NCI-H2227 (cell line): ENCODE results near the gene ATP1B2.
A peak's percentile ranks its signal among the peaks of the same experiment; 100 is the strongest.
"Not testable (repeated sequence)": the region's sequence is repeated elsewhere in the genome, so short reads cannot be mapped to it uniquely, and the experiment has no call there.

Source experiments
- DNase-seq: peaks from one replicate; lab custom pipeline; 2025; ENCODE audit not compliant: unreplicated experiment; lab: John Stamatoyannopoulos, UW

ATP1B2 gene, protein sequence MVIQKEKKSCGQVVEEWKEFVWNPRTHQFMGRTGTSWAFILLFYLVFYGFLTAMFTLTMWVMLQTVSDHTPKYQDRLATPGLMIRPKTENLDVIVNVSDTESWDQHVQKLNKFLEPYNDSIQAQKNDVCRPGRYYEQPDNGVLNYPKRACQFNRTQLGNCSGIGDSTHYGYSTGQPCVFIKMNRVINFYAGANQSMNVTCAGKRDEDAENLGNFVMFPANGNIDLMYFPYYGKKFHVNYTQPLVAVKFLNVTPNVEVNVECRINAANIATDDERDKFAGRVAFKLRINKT

GRCh38 chr17:7650509-7651096 is at the start of gene ATP1B2:
Gene ATP1B2, plus strand, starts transcription at chr17:7650926. Its CDS starts 593 bp downstream, at chr17:7651519.
- DNase-seq: peak; percentile 90

- DNase-seq: no peak
Measured at GRCh38 chr17:7606280-7606679, 44.4 kb upstream of the ATP1B2 start.

DNA sequence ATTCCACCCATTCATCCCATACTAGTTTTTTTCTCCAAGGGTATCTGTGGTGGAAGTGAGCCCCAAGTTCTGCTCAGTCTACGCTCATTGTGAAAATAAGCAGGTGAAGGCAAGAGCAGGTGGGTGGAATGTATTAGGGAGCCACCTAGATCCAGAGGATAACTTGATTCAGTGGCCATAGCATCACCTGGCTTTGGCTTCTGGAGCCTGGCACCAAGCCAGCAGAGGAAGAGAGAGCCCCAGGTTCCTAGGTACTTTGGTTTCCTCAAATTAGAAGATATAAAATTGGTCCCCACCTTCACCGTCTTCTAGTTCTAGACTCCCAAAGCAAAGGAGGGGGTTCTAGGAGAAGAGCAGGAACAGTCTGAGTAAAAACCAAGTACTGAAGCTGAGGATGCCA is 40.1 kb upstream of the ATP1B2 start:
- no peak for DNase-seq

DNA sequence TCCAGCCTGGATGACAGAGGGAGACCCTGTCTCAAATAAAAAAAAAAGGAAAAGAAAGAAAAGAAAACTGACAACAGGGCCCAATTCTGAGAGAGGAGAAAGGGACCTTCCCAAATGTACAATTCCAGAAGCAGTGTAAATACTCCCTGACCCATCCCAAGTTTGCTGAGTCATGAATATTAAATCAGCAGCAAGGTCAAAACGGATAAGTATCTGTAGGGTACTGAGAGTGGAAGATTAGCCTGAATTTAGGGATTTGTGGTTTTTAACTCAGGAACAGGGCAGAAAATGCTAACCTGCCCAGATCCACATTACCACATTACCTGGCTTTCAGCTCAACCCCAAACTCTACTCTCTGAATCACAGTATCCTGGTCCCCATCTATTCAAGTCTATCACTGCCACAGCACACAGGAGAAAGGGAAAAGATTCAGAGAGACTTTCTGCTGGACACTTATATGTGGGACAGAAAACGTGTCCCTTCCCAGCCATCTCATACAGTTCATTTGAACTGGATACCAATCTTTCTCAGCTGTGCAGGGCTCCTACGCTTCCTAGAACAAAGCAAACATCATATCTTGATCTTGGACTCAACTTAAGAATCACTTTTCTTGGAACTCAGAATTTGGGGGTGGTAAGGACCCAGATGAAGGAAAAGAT is 39.0 kb upstream of the ATP1B2 start:
- no peak for DNase-seq

DNA sequence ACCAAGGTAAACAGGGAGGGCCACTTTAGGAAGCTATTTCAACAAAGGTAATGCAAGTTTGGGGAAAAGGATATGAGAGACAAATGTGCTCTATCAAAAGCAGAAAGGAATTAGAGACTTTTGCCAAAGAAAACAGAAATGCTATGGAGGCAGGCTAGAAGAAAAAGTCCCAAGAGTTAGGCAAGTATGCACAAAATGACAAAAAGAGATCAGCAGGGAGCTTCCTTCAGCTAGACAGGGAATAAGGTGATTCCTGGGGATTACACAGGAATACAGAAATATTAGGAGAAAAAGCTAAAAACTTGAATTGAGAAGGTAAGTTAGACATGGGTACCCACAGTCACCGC is 38.5 kb upstream of the ATP1B2 start:
- no peak for DNase-seq

GRCh38 chr17:7613769-7614424 is 36.8 kb upstream of the ATP1B2 start:
- no peak for DNase-seq

- peak; percentile 98 for DNase-seq
Measured at GRCh38 chr17:7614425-7615264, 36.1 kb upstream of the ATP1B2 start, which contains the start of gene FXR2. Gene FXR2, minus strand, starts transcription at chr17:7614897. Its CDS starts 365 bp downstream, at chr17:7614532.

DNA sequence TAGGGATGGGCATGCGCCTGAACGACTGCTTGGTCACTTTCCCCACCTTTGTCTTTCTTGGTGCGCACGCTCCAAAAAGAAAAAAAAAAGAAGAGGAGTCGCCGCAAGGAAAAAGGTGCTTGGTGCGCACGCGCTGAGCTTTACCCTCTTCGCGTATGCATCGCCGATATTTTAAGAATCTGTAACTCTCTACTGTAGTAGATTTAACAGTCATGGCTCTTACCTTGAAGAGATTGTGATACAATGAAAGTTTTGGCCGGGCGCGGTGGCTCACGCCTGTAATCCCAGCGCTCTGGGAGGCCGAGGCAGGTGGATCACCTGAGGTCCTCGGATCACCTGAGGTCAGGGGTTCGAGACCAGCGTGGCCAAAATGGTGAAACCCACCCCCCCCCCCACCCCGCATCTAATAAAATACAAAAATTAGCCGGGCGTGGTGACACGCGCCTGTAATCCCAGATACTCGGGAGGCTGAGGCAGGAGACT is 35.4 kb upstream of the ATP1B2 start:
- no peak for DNase-seq

GRCh38 chr17:7618608-7619007 is 32.1 kb upstream of the ATP1B2 start:
- no peak for DNase-seq

DNA sequence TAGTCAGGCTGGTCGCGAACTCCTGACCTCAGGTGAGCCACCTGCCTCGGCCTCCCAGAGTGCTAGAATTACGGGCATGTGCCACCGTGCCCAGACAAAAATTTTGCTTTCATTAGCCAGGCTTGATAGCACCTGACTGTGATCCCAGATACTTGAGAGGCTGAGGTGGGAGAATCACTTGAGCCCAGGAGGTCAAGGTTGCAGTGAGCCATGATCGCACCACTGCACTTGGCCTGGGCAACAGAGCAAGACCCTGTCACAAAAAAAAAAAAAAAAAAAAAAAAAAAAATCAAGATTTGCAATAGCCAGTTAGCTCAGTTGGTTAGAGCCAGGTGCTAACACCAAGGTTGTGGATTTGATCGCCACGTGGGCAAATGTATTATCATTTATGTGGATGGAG is 29.9 kb upstream of the ATP1B2 start:
- DNase-seq: no peak

DNA sequence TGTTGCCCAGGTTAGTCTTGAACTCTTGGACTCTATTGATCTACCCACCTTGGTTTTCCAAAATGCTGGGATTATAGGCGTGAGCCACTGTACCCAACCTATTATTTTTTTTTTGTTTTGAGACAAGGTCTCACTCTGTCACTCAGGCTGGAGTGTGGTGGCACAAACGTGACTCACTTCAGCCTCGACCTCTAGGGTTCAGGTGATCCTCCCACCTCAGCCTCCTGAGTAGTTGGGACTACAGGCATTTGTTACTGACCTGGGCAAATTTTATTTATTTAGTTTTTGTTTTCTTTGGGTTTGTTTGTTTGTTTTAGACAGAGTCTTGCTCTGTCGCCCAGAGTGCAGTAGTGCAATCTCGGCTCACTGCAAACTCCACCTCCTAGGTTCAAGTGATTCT is 27.1 kb upstream of the ATP1B2 start:
- no peak for DNase-seq

DNA sequence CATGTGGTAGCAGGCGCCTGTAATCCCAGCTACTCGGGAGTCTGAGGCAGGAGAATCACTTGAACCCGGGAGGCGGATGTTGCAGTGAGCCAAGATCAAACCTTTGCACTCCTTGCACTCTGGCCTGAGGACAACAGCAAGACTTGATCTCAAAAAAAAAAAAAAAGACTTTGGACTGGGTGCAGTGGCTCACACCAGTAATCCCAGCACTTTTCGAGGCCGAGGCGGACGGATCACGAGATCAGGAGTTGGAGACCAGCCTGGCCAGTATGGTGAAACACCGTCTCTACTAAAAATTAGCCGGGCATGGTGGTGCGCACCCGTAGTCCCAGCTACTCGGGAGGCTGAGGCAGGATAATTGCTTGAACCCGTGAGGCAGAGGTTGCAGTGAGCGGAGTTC is 25.0 kb upstream of the ATP1B2 start:
- DNase-seq: not testable (repeated sequence)

DNA sequence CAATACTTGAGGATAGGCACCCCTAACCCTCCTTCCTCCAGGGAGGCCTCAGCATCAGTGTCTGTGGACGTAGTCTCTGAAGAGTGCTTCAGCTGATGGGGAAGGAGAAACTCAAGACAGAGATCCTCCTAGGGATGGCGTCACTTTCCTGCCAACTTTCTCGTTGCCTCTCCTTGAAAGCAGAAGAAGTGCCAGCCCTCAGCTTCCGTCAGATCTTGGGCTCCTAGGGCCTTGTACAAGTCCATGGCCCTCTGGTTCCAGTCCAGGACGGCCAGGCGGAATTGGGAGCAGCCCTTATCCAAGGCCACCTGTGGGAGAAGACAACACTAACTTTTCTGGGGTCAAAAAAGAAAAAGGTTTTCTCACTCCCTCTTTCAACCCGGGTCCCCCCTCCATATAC is 24.4 kb upstream of the ATP1B2 start:
- no peak for DNase-seq

GRCh38 chr17:7626956-7627249 is 23.8 kb upstream of the ATP1B2 start:
- no peak for DNase-seq

DNA sequence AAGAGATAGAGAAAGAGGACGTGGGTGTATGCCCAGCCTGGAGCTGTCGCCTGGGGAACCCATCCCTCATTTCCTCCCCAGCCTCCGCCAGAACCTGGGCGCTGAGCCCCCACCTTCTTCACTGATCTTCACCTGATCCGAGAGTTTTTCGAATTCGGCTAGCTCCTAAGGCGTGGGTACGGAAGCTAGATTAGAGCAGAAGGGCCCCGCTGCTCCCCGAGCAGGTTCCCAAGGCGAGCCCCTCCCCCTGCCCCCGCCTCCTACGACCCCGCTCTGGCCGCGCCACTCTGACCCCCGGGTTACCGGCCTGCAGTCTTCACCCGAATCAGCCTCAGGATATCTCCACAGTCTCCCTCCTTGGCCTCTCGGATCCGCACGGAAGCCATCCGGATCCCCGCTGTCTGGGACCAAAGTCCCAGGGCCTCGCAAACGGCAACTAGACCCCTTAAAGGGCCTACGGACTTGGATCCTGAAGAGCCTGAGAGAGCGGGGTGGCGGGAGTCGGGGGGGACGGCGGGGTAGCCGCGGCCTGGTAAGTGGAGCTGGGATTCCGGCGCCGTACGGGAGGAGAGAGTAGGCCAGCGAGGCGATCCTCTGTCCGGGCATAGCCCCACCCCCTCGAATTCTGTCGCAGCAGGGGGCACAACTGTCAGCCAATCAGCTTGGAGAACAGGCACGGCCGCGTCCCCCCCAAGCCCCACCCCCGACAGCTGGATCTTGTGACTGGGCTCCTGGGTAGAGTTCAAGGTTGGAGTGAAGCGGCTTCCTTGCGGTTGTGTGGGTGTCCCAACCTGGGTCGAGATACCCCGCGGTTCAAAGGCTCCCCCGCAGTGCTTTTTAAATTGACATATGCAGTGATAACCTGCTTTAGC is 23.2 kb upstream of the ATP1B2 start, which contains the start of gene SAT2:
SAT2 (minus strand) TSS at position 572 of the 872 bp plus-strand sequence; CDS start at position 386, 186 bp downstream.
- peak; percentile 92 for DNase-seq

- no peak for DNase-seq
Measured at GRCh38 chr17:7629939-7630571, 20.7 kb upstream of the ATP1B2 start, which contains the start of gene SHBG. Gene SHBG, plus strand, starts transcription at chr17:7630135. Its CDS starts 38 bp downstream, at chr17:7630173.

DNA sequence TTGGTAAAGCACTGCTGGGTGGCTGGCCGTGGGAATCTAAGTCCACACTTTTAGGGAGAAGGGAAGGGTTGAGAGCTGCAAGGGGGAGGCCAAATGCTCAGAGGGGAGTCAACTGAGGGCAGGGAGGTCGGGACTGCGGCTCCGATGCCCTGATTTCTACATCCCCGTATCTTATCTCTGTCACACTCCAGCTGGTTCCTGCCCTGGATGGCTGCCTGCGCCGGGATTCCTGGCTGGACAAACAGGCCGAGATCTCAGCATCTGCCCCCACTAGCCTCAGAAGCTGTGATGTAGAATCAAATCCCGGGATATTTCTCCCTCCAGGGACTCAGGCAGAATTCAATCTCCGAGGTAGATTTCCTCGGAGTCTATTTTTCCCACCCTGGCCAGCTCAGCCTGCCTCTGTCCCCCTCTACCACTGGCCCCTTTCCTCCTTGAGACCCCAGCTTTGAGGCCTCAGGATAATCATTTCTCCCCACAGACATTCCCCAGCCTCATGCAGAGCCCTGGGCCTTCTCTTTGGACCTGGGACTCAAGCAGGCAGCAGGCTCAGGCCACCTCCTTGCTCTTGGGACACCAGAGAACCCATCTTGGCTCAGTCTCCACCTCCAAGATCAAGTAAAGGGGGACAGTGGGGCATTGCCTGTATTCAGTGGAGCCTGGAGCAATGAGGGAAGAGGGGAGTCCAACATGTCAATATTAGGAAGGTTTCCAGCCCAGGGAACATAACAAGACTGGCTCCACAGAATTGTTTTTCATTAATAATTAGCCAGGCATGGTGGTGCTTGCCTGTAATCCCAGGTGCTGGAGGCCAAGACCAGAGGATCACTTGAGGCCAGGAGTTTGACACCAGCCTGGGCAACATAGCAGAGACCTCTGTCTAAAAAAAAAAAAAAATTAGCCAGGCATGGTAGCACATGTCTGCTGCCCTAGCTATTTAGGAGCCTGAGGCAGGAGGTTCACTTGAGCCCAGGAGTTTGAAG is 19.0 kb upstream of the ATP1B2 start:
- DNase-seq: no peak

DNA sequence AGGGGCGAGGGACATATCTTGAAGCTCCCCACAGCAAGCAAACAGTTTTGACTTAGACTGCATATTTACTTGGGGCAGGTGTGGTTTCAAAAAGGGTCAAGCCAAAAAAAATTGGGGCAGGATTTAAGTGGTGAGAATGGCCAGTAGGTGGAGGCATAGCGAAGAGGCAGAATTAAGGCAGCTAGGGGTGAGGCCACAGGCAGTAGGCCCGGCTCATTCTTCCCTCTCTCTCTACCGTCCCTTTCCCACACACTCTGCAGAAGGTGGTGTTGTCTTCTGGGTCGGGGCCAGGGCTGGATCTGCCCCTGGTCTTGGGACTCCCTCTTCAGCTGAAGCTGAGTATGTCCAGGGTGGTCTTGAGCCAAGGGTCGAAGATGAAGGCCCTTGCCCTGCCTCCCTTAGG is 18.2 kb upstream of the ATP1B2 start:
- DNase-seq: no peak
